Kidney (tissue), 14 donors: ENCODE measurements around the gene C1orf122. TPM values are rescaled to one million over a fixed set of nuclear protein-coding genes. Genes with fewer than 3 reads are reported as not detected.

ENCODE experiments used
- DNase-seq, 5 donors: peaks; one replicate each; pipeline ENCODE4 v3.0.0-alpha.2; 2013 to 2020
- FAIRE-seq: peaks from 2 replicates; lab custom pipeline; 2012; peaks lifted over from hg19 to GRCh38; lab: Jason Lieb, UNC
- H3K27ac ChIP-seq, 2 donors: one replicate each; pipeline ENCODE4 v1.7.0; 2013; ENCODE audit warnings: low read depth in 2 of 2, low read length in 2 of 2, inconsistent platforms in 1 of 2
- H3K27me3 ChIP-seq: one replicate; pipeline ENCODE4 v1.7.1; 2013; ENCODE audit warnings: low read length, inconsistent platforms; ENCODE audit not compliant: control insufficient read depth, insufficient read depth
- H3K36me3 ChIP-seq, 3 donors: one replicate each; pipeline versions ENCODE4 v1.7.0 to v1.7.1; 2013; ENCODE audit warnings: low read length in 3 of 3, control low read depth in 1 of 3, inconsistent platforms in 1 of 3; ENCODE audit not compliant: insufficient read depth in 3 of 3, control insufficient read depth in 2 of 3
- H3K4me1 ChIP-seq, 3 donors: one replicate each; pipeline versions ENCODE4 v1.7.0 to v1.7.1; 2013; ENCODE audit warnings: low read length in 3 of 3, inconsistent platforms in 1 of 3, low read depth in 1 of 3; ENCODE audit not compliant: control insufficient read depth in 2 of 3, insufficient read depth in 2 of 3
- H3K4me3 ChIP-seq, 3 donors: one replicate each; pipeline versions ENCODE4 v1.7.0 to v1.8.1; 2013; ENCODE audit warnings: low read length in 3 of 3, control low read depth in 1 of 3, inconsistent platforms in 1 of 3
- H3K9ac ChIP-seq, 3 donors: one replicate each; pipeline versions ENCODE4 v1.7.0 to v1.7.1; 2013; ENCODE audit warnings: low read length in 3 of 3, control low read depth in 1 of 3, inconsistent platforms in 1 of 3
- H3K9me3 ChIP-seq, 3 donors: one replicate each; pipeline versions ENCODE4 v1.7.0 to v1.7.1; 2013; ENCODE audit warnings: low read length in 3 of 3, control low read depth in 1 of 3, inconsistent platforms in 1 of 3; ENCODE audit not compliant: control insufficient read depth in 2 of 3, insufficient read depth in 1 of 3
- intact Hi-C: fragments of 100-400 bp; cut with DNase I; formaldehyde crosslinking; loops from one replicate; pipeline ENCODE4 v1.11.1; 2022
- polyA plus RNA-seq: library from polyadenylated mRNA; stranded (reverse); fragments of 350-450 nt; fragmentation: Illumina TruSeq; extraction: RNeasy Lipid Tissue Mini Kit (QIAGEN cat#74804); gene quantifications from one replicate; pipeline ENCODE4 v1.2.3, GENCODE V29; 2014; ENCODE audit warnings: low read depth, low replicate concordance; ENCODE audit not compliant: insufficient read depth
- total RNA-seq: library from RNA; stranded (reverse); fragmentation: NEBNext Ultra II Directional; extraction: Animal tissue kit (Norgen Biotek cat#: 25700); gene quantifications from one replicate; pipeline ENCODE4 v1.2.1, GENCODE V29; 2021
- TF ChIP-seq, protein P1 (sequence below): IDR thresholded peaks from 3 replicates; pipeline ENCODE4 v1.5.1; 2012; ENCODE audit warnings: mild to moderate bottlenecking, moderate library complexity, borderline replicate concordance; ENCODE audit not compliant: insufficient read depth; ENCODE audit errors: extremely low read depth
- donor health status: control.
- donor health status: control.
- donor health status: control.
- donor health status: control.
- donor health status: control.
- donor health status: DM: yes; HTN: yes; CAD: no.
- donor health status: Normal renal cell carcinoma (clear cell type).

C1orf122 gene
- total and polyA plus RNA-seq, 2 donors from 2014 or later, result 37.2 to 147 TPM

DNA sequence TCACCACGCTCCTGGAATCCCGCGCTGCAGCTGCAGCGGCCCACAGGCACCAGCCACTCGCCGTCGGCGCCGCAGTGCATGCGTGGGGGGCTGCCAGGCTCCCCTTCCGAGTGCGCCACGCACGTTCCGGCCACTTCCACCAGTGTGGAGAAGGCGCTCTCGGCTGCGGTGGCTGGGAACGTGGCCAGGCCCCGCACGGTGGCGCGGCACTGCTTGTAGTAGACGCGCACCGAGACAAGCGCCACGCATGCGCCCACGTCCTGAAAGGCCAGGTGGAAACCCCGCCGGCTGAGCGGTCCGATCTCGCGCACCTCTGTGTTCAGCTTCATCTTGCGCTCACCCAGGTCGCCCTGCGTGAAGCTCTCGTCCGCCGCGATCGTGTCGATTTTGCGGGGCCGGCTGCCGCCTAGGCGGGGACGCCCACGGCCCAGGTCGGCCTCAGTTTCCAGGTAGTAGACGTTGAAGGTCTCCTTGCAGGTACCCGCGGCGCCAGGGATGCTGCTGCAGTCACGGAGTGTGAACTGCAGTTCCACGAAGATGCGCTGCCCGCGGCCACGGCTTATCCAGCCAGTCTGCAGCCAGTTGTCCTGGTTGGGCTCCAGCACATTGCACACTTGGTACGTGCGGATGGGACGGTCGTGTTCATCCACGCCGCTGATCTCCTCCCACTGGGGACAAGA, 46.0 kb upstream of the C1orf122 start:
- DNase-seq (peak in 1 of 5 donors; percentile 65), FAIRE-seq (no peak)
- Histone ChIP-seq H3K9ac (no peak overlapping the region), H3K4me1 (no peaks in the 10 kb centered on the region), H3K36me3 (no peaks in the 10 kb centered on the region), H3K9me3 (no peaks in the 10 kb centered on the region), H3K4me3 (no peak overlapping the region), H3K27ac (no peak overlapping the region), H3K27me3 (peaks cover 14% of the 10 kb centered on the region)
- intact Hi-C loops, result no loop called here
- TF ChIP-seq, protein P1, sequence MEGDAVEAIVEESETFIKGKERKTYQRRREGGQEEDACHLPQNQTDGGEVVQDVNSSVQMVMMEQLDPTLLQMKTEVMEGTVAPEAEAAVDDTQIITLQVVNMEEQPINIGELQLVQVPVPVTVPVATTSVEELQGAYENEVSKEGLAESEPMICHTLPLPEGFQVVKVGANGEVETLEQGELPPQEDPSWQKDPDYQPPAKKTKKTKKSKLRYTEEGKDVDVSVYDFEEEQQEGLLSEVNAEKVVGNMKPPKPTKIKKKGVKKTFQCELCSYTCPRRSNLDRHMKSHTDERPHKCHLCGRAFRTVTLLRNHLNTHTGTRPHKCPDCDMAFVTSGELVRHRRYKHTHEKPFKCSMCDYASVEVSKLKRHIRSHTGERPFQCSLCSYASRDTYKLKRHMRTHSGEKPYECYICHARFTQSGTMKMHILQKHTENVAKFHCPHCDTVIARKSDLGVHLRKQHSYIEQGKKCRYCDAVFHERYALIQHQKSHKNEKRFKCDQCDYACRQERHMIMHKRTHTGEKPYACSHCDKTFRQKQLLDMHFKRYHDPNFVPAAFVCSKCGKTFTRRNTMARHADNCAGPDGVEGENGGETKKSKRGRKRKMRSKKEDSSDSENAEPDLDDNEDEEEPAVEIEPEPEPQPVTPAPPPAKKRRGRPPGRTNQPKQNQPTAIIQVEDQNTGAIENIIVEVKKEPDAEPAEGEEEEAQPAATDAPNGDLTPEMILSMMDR, result no peak

DNA sequence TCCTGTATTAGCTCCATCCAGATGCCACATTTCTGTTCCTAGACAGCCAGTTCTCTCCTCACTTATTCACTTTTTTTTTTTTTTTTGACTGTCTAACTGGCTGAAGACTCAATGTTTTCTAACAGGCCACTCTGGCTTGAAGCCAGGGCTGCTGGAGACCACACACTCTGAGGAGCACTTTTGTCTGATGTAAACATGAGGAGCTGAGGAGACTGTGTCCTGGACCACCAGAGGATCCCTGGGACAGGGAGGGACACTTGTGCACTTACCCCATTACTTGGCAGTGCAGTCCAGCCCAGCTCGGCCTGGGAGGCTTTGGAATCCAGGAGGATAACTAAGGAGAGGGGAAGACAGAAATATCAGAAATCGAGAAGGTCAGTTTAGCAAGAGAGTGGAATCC, 45.1 kb upstream of the C1orf122 start:
- H3K36me3 ChIP-seq, result no peaks in the 10 kb centered on the region
- intact Hi-C loops, result no loop called here
- no peak overlapping the region for H3K9ac ChIP-seq
- DNase-seq, result no peak
- H3K9me3 ChIP-seq, result no peaks in the 10 kb centered on the region
- no peaks in the 10 kb centered on the region for H3K4me1 ChIP-seq
- H3K4me3 ChIP-seq, result no peak overlapping the region
- H3K27me3 ChIP-seq, result peaks cover 20% of the 10 kb centered on the region
- no peak overlapping the region for H3K27ac ChIP-seq
- FAIRE-seq, result no peak
- TF ChIP-seq, protein P1, result no peak

DNA sequence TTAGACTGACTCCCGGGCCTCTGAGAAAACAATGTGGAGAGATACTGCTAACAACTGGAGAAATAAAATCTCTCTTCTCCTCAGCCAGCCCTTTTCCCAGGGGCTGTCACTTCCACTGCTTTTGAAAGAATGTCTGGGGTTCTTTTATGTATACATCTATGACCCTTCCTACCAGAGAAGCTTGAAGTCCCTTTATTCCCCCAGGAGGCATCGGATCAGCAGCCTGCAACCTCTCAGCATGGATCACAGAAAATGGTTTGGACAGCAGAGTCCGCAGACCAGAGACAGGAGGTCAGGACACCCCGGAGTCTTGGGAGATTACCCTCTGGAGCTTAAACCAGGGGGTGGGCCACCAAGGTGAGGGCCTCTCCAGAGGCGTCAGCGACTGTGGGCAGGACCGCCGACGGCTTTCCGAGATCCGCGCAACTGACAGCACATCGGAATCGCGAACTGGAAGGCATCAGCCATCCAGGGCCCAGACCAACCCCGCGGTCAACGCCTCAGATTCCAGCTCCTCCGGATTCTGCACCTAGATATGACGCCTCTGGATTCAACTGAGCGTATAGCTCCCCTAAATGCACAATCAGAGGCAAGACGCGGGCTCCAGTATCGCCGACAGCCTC, 43.7 kb upstream of the C1orf122 start:
- intact Hi-C loops, result no loop called here
- DNase-seq, result no peak
- peaks cover 20% of the 10 kb centered on the region for H3K27me3 ChIP-seq
- FAIRE-seq, result no peak
- H3K36me3 ChIP-seq, result no peaks in the 10 kb centered on the region
- no peak overlapping the region for H3K4me3 ChIP-seq
- no peaks in the 10 kb centered on the region for H3K9me3 ChIP-seq
- H3K4me1 ChIP-seq, result no peaks in the 10 kb centered on the region
- no peak overlapping the region for H3K27ac ChIP-seq
- no peak overlapping the region for H3K9ac ChIP-seq
- TF ChIP-seq, protein P1, result no peak
